Panc1 (cell line): ENCODE data around the gene FGF9. TPM values are rescaled to one million over a fixed set of nuclear protein-coding genes. Genes with fewer than 3 reads are reported as not detected.

Experiments used
- ATAC-seq: fragments of 200-7000 bp; cut with Tn5 transposase; 2 replicates; pipeline ENCODE4 v1.9.1; 2020; ENCODE audit warnings: mild to moderate bottlenecking, moderate library complexity
- BruUV-seq: library from RNA; stranded (reverse); fragments of 400-500 nt; replicated peaks from 2 replicates; lab custom pipeline; 2021; lab: Mats Ljungman, UMichigan
- CTCF ChIA-PET: fragments of 300-600 bp; sonication (Branson Sonifier 250); formaldehyde crosslinking; loops from one replicate; lab custom pipeline; 2022; ENCODE audit warnings: antibody characterized with exemption; lab: Charles Lee
- POLR2A ChIA-PET: fragments of 300-600 bp; sonication (Branson Sonifier 250); formaldehyde crosslinking; loops from one replicate; lab custom pipeline; 2022; ENCODE audit warnings: antibody characterized with exemption; lab: Charles Lee
- DNase-seq: peaks from one replicate; pipeline ENCODE4 v3.0.0-alpha.2; 2010; ENCODE audit warnings: low read depth, low spot score
- H3K27ac ChIP-seq: 2 replicates; pipeline ENCODE4 v1.5.1; 2011; ENCODE audit warnings: mild to moderate bottlenecking, low read length, inconsistent platforms
- H3K27me3 ChIP-seq: fragments of 200-500 bp; sonication (Bioruptor generic); 2 replicates; pipeline ENCODE4 v1.6.0; 2014; ENCODE audit warnings: low read length, inconsistent platforms; ENCODE audit not compliant: control insufficient read depth, insufficient read depth
- H3K36me3 ChIP-seq: fragments of 200-500 bp; sonication (Bioruptor generic); 2 replicates; pipeline ENCODE4 v1.5.1; 2014; ENCODE audit warnings: inconsistent platforms, mild to moderate bottlenecking, low read length, moderate library complexity; ENCODE audit not compliant: control insufficient read depth, insufficient read depth
- H3K4me1 ChIP-seq: 2 replicates; pipeline ENCODE4 v1.5.1; 2011; ENCODE audit warnings: inconsistent platforms, mild to moderate bottlenecking, low read length, moderate library complexity; ENCODE audit not compliant: control insufficient read depth, insufficient read depth
- H3K4me3 ChIP-seq, 2 experiments: 2 replicates each; pipeline ENCODE4 v1.5.1; 2011 to 2012; ENCODE audit warnings: low read depth in 2 of 2, low read length in 2 of 2, mild to moderate bottlenecking in 2 of 2, inconsistent platforms in 1 of 2, moderate library complexity in 1 of 2
- H3K9me3 ChIP-seq: fragments of 200-500 bp; sonication (Bioruptor generic); 2 replicates; pipeline ENCODE4 v1.5.1; 2014; ENCODE audit warnings: low read depth, mild to moderate bottlenecking, inconsistent platforms, low read length, moderate library complexity; ENCODE audit not compliant: control insufficient read depth, insufficient read depth
- POLR2AphosphoS5 ChIP-seq: IDR thresholded peaks from 2 replicates; pipeline ENCODE4 v1.6.1; 2012; ENCODE audit warnings: mild to moderate bottlenecking, low read depth, low read length, moderate library complexity
- SIN3A ChIP-seq: IDR thresholded peaks from 2 replicates; pipeline ENCODE4 v1.6.1; 2012; ENCODE audit warnings: low read depth, mild to moderate bottlenecking, low read length, moderate library complexity, borderline replicate concordance; ENCODE audit not compliant: insufficient read depth
- TCF7L2 ChIP-seq: IDR thresholded peaks from 2 replicates; pipeline ENCODE4 v1.6.1; 2011; ENCODE audit warnings: mild to moderate bottlenecking, low read depth, low read length, inconsistent platforms
- in situ Hi-C: cut with HindIII; loops from 2 replicates; pipeline ENCODE4 v1.10.0; 2016; ENCODE audit warnings: low sequenced_read_pairs, low pct_unique_long_range_greater_than_20kb
- intact Hi-C: fragments of 100-400 bp; cut with micrococcal nuclease; formaldehyde crosslinking; loops from one replicate; pipeline ENCODE4 v1.10.0; 2022; ENCODE audit not compliant: unreplicated experiment
- total RNA-seq: library from RNA; stranded (reverse); gene quantifications from one replicate; pipeline ENCODE4 v1.2.1, GENCODE V29; 2021; ENCODE audit not compliant: unreplicated experiment
- TF ChIP-seq, protein P1 (sequence below): fragments of 450-650 bp; IDR thresholded peaks from 2 replicates; pipeline ENCODE4 v1.5.1; 2017; ENCODE audit warnings: mild to moderate bottlenecking
- TF ChIP-seq, protein P2 (sequence below), 2 experiments: IDR thresholded peaks; 2 replicates each; pipeline ENCODE4 v1.6.1; 2011 to 2012; ENCODE audit warnings: low read depth in 2 of 2, control low read depth in 1 of 2, low read length in 1 of 2, mild to moderate bottlenecking in 1 of 2, moderate library complexity in 1 of 2; ENCODE audit not compliant: insufficient read depth in 1 of 2

Gene FGF9
- total RNA-seq, 1 experiment from 2014 or later: not detected

- H3K4me1 ChIP-seq: no peaks in the 10 kb centered on the region
- H3K27ac ChIP-seq: no peak overlapping the region
- ChIA-PET CTCF (interaction anchor here (0.6 kb wide), 1 partner anchor 428 kb away, joined by 4 read pairs; no protein-coding TSS in a partner anchor), POLR2A (interaction anchor here (0.6 kb wide), 1 partner anchor 1998 kb away, joined by 5 read pairs; no protein-coding TSS in a partner anchor)
- no peaks in the 10 kb centered on the region for H3K9me3 ChIP-seq
- in situ Hi-C loops (no loop called here), intact Hi-C loops (loop anchor here (5.0 kb wide), 1 partner anchor 1158 kb away; no protein-coding TSS in a partner anchor)
- no peaks in the 10 kb centered on the region for H3K36me3 ChIP-seq
- no TSS peak for BruUV-seq
- no peaks in the 10 kb centered on the region; the same call in 1 of the 2 replicates for H3K27me3 ChIP-seq
- DNase-seq (no peak), ATAC-seq (no peak)
- TF ChIP-seq, protein P1, sequence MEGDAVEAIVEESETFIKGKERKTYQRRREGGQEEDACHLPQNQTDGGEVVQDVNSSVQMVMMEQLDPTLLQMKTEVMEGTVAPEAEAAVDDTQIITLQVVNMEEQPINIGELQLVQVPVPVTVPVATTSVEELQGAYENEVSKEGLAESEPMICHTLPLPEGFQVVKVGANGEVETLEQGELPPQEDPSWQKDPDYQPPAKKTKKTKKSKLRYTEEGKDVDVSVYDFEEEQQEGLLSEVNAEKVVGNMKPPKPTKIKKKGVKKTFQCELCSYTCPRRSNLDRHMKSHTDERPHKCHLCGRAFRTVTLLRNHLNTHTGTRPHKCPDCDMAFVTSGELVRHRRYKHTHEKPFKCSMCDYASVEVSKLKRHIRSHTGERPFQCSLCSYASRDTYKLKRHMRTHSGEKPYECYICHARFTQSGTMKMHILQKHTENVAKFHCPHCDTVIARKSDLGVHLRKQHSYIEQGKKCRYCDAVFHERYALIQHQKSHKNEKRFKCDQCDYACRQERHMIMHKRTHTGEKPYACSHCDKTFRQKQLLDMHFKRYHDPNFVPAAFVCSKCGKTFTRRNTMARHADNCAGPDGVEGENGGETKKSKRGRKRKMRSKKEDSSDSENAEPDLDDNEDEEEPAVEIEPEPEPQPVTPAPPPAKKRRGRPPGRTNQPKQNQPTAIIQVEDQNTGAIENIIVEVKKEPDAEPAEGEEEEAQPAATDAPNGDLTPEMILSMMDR: no peak
- TF ChIP-seq, protein P2, sequence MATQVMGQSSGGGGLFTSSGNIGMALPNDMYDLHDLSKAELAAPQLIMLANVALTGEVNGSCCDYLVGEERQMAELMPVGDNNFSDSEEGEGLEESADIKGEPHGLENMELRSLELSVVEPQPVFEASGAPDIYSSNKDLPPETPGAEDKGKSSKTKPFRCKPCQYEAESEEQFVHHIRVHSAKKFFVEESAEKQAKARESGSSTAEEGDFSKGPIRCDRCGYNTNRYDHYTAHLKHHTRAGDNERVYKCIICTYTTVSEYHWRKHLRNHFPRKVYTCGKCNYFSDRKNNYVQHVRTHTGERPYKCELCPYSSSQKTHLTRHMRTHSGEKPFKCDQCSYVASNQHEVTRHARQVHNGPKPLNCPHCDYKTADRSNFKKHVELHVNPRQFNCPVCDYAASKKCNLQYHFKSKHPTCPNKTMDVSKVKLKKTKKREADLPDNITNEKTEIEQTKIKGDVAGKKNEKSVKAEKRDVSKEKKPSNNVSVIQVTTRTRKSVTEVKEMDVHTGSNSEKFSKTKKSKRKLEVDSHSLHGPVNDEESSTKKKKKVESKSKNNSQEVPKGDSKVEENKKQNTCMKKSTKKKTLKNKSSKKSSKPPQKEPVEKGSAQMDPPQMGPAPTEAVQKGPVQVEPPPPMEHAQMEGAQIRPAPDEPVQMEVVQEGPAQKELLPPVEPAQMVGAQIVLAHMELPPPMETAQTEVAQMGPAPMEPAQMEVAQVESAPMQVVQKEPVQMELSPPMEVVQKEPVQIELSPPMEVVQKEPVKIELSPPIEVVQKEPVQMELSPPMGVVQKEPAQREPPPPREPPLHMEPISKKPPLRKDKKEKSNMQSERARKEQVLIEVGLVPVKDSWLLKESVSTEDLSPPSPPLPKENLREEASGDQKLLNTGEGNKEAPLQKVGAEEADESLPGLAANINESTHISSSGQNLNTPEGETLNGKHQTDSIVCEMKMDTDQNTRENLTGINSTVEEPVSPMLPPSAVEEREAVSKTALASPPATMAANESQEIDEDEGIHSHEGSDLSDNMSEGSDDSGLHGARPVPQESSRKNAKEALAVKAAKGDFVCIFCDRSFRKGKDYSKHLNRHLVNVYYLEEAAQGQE (IDR thresholded peaks at IDR 0.05; ENCODE audit: insufficient read depth in 1 of 2, low read depth in 2 of 2, low read length in 1 of 2): no peak
- no peak for TF ChIP-seq SIN3A
- TF ChIP-seq TCF7L2: no peak
- no peak for TF ChIP-seq POLR2AphosphoS5
- H3K4me3 ChIP-seq: no peak overlapping the region
These were observed 31.3 kb upstream of the FGF9 start for GRCh38 chr13:21639561-21639960.

- no peaks in the 10 kb centered on the region for H3K9me3 ChIP-seq
- ChIA-PET CTCF (no interaction called here), POLR2A (no interaction called here)
- BruUV-seq: no TSS peak
- H3K36me3 ChIP-seq: no peaks in the 10 kb centered on the region
- H3K4me3 ChIP-seq: no peak overlapping the region
- TF ChIP-seq, protein P1: no peak
- TF ChIP-seq, protein P2 (IDR thresholded peaks at IDR 0.05; ENCODE audit: insufficient read depth in 1 of 2, low read depth in 2 of 2, low read length in 1 of 2): no peak
- H3K27ac ChIP-seq: no peak overlapping the region
- DNase-seq (no peak), ATAC-seq (no peak)
- intact Hi-C loops: loop anchor here (10.0 kb wide), 1 partner anchor 133 kb away; no protein-coding TSS in a partner anchor
- no peaks in the 10 kb centered on the region for H3K4me1 ChIP-seq
- in situ Hi-C loops: no loop called here
- H3K27me3 ChIP-seq: no peaks in the 10 kb centered on the region
These were observed 29.2 kb upstream of the FGF9 start for GRCh38 chr13:21641629-21642028.
